Activated T-cell treated with anti-CD3 and anti-CD28 coated beads, Interleukin-2, amount 50 U/mL, for 24 hours (primary cell): ENCODE data around the gene AGAP1.

Experiments used
- DNase-seq: peaks from one replicate; pipeline ENCODE4 v3.0.0-alpha.2; 2020
- H3K27ac Mint-ChIP-seq: 2 replicates; pipeline ENCODE4 v1.8.0; 2020; ENCODE audit warnings: mild to moderate bottlenecking, mixed read lengths
- H3K27me3 Mint-ChIP-seq: 2 replicates; pipeline ENCODE4 v1.8.0; 2020; ENCODE audit warnings: mixed read lengths
- H3K36me3 Mint-ChIP-seq: 2 replicates; pipeline ENCODE4 v1.8.0; 2020; ENCODE audit warnings: low read depth, mixed read lengths
- H3K4me1 Mint-ChIP-seq: 2 replicates; pipeline ENCODE4 v1.8.0; 2020; ENCODE audit warnings: low read depth, mixed read lengths
- H3K4me3 Mint-ChIP-seq: 2 replicates; pipeline ENCODE4 v1.8.0; 2020; ENCODE audit warnings: mild to moderate bottlenecking, moderate library complexity, mixed read lengths
- H3K9me3 Mint-ChIP-seq: 2 replicates; pipeline ENCODE4 v1.8.0; 2020; ENCODE audit warnings: mixed read lengths

Gene AGAP1

DNA sequence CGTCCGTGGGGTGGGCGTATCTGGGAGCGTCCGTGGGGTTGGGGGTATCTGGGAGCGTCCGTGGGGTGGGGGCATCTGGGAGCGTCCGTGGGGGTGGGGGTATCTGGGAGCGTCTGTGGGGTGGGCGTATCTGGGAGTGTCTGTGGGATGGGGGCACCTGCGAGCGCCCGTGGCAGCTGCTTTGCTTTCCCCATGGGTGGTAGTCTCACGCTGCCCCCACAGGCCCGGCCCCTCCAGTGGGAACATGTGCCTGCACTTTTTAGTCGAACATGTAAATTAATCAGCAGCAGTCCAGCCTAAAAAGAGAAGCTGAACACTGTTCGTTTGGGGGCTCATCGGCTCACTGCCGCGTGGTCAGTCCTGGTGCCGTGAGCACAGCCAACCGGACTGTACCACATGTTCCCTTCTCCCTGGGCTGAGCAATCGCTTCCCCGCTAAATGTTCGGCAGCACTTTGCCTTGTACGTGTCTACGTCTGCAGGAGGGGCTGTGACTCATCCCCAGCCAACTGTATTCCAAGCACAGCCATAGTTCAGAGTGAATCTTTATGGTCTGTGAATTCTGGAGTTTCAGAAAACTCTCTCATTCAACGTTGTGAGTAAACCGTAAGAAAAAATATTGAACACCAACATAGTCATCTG lies 271.5 kb downstream of the AGAP1 start:
- Mint-ChIP-seq H3K27me3 (peaks cover 14% of the 10 kb centered on the region), H3K4me3 (no peak overlapping the region)

DNA sequence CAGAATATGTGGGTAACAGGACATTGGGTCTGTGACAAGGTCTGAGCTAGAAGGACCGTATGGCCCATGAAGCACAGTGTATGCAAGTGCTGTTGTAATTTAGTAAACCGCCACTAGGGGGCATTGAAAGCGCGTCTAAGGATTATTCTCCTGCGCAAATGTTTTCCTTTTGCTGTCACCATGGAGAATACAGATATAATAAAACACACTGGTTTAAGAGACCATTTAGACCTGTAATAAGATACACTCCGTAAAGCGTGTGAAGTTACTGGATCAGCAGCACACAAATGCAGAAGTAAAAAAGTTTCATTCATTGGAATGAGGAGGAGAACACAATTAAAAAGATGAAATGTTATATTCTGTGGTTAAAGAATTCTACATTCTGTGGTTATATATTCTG lies 272.4 kb downstream of the AGAP1 start:
- peaks cover 14% of the 10 kb centered on the region for H3K27me3 Mint-ChIP-seq
- H3K27ac Mint-ChIP-seq, result no peak overlapping the region
- H3K4me3 Mint-ChIP-seq, result no peak overlapping the region
- H3K9me3 Mint-ChIP-seq, result no peaks in the 10 kb centered on the region
- DNase-seq, result no peak
- H3K4me1 Mint-ChIP-seq, result peaks cover 2% of the 10 kb centered on the region
- no peaks in the 10 kb centered on the region for H3K36me3 Mint-ChIP-seq

More for the DNA sequence above, 271.5 kb downstream of the AGAP1 start:
- Mint-ChIP-seq H3K4me1 (peaks cover 2% of the 10 kb centered on the region), H3K36me3 (no peaks in the 10 kb centered on the region), H3K27ac (no peak overlapping the region), H3K9me3 (no peaks in the 10 kb centered on the region)
- DNase-seq, result no peak

DNA sequence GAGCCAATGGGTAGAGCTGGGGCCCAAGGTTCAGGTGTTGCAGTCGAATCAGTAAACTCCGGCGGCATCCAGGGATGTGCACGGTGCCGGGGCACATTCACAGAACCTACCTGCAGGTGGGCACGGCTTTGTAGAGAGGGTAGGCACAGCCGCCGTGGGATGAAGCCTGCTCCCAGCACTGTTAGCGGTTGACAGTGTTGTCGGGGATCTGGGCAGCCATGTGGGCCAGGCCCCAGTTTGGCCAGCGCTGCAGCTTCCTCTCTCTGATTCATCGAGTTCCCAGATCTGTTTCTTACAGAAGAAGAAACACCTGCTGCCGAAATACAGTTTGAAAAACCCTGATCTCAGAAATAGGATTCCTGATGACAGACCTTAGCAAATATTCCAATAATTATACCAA lies 274.8 kb downstream of the AGAP1 start:
- Mint-ChIP-seq H3K27ac (no peak overlapping the region), H3K4me3 (no peak overlapping the region), H3K9me3 (no peaks in the 10 kb centered on the region), H3K4me1 (peaks cover 2% of the 10 kb centered on the region), H3K36me3 (no peaks in the 10 kb centered on the region), H3K27me3 (peaks cover 14% of the 10 kb centered on the region)
- no peak for DNase-seq

DNA sequence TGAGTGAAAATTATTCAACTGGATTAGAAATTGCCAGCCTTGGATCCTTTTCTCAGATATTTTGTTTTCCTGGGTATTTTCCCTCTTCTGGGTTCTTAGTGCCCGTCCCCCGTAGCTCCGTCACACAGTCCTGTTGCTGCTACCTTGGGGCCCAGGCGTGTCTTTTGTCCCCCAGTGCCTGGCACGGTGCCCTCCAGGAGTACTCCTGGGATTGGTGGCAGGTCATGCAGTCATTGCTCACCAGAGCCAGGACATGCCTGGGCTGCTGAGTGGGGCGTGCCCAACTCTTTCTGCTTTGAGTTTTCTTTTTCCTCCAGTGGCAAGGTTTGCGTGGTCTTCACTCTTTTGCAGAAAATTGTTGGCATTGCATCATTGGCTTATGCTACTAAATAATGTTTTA lies 275.2 kb downstream of the AGAP1 start:
- H3K4me1 Mint-ChIP-seq, result peaks cover 2% of the 10 kb centered on the region
- H3K27me3 Mint-ChIP-seq, result peaks cover 11% of the 10 kb centered on the region
- no peak overlapping the region for H3K4me3 Mint-ChIP-seq
- H3K27ac Mint-ChIP-seq, result no peak overlapping the region
- no peaks in the 10 kb centered on the region for H3K36me3 Mint-ChIP-seq
- H3K9me3 Mint-ChIP-seq, result no peaks in the 10 kb centered on the region
- DNase-seq, result no peak

DNA sequence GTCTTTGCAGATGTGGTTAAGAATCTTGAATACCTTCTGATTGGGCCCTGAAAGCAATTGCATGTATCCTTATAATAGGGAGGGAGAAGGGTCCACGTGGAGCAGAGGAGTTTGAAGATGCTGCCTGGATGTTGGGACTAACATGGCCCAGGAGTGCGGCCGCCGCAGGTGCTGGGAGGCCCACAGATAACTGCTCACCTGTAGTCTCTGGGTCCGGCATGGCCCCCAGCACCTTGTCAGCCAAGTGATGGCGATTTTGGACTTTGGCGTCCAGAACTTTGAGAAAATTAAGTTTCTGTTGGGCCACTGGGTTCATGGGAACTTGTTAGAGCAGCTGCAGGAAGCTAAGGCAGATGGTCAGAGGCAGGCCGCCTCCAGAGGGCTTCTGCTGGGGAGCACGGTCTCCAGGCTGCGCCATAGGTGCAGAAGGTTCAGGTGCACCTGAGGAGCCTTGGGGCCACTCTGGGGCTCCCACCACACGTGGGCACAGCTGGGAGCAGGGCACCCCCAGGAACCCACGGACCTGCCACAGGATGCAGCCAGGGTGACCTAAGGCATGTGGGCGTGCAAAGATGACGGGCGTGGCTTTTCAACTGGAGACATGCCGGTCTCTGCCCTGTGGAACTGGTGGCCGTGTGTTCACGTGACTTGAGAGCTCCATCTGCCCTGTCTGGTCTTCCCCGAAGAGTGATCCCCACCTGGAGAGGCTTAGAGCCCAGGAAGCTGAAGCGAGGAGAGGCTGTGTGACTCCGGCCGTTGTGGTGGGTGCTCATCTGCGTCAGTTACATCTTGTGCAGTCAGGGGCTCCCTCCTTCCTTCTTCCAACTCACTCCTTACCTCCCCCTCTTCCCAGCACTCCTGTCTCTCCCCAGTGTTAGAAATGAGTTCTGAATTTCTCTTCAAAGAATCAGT lies 277.3 kb downstream of the AGAP1 start:
- Mint-ChIP-seq H3K4me3 (no peak overlapping the region), H3K36me3 (no peaks in the 10 kb centered on the region)

DNA sequence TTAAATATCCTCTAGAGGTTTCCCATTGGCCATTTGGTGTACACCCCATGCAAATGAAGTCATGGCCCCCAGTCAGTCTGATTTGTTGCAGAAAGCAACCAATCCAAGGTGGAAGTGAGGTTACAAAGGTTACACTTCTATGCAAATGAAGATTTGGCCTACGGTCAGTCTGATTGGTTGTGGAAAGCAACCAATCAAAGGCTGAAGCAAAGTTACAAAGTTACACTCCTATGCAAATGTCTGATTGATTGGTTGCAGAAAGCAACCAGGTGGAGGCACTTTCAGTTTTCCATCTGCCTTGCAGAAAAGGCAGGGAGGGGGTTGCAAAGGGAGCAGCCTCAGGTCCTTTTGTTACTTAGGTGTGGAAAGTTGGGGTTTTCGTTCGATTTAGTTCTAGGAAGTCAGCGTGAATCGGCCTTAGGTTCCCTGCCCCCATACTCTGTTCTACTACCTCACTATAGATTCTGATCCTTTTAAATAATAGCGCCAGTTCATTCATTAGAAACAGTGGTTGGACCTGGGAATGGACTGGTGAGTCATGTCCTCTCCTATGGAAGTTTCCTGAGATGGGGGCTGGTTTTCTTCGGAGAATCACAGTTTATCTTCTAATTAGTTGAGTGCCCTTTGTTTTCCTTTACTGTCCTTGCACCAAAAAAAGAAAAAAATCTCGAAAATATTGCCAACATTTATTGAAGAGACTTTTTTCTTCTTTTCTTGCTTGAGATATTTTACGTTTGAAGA lies 279.5 kb downstream of the AGAP1 start:
- Mint-ChIP-seq H3K4me3 (no peak overlapping the region), H3K27me3 (peaks cover 7% of the 10 kb centered on the region), H3K4me1 (no peaks in the 10 kb centered on the region), H3K36me3 (no peaks in the 10 kb centered on the region), H3K27ac (no peak overlapping the region), H3K9me3 (no peaks in the 10 kb centered on the region)
- no peak for DNase-seq

More for the DNA sequence above, 277.3 kb downstream of the AGAP1 start:
- no peaks in the 10 kb centered on the region for H3K9me3 Mint-ChIP-seq
- peaks cover 9% of the 10 kb centered on the region for H3K27me3 Mint-ChIP-seq
- peaks cover 2% of the 10 kb centered on the region for H3K4me1 Mint-ChIP-seq
- DNase-seq, result no peak
- H3K27ac Mint-ChIP-seq, result no peak overlapping the region

DNA sequence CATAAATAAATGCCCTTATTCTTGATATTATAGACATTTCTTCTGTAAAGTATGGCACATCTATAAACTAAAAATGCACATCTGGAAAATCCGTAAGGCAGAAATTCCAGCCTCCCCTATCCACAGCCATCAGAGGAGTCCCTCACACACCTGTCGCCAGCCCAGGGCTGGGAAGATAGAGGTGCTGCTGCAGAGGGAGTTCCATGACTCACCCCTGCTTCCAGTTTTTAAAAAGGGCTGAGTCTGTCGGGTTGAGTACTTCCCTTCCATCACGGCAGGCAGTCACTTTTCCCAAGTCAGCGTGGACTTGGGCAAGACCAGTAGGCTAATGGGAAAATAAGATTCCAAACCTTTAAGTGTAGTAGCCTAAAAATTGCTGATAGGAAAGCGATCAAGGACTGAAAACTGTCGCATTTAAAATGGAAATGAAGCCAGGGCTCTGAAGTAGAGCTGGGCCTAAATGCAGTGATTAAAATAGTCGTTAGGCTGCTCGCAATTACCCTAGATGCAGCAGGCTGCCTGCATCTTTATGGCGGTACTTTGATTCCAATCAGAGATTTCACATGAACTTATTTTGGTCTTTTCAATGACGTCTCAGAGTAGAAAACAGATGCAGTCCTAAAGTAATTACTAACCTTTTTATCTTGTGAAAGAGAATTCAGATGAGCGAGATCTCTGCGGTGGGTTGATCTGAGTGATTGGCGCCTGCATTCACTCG lies 280.5 kb downstream of the AGAP1 start:
- H3K36me3 Mint-ChIP-seq, result no peaks in the 10 kb centered on the region
- no peaks in the 10 kb centered on the region for H3K9me3 Mint-ChIP-seq
- DNase-seq, result no peak
- no peak overlapping the region for H3K4me3 Mint-ChIP-seq
- H3K27me3 Mint-ChIP-seq, result peaks cover 16% of the 10 kb centered on the region
- no peaks in the 10 kb centered on the region for H3K4me1 Mint-ChIP-seq
- H3K27ac Mint-ChIP-seq, result no peak overlapping the region

DNA sequence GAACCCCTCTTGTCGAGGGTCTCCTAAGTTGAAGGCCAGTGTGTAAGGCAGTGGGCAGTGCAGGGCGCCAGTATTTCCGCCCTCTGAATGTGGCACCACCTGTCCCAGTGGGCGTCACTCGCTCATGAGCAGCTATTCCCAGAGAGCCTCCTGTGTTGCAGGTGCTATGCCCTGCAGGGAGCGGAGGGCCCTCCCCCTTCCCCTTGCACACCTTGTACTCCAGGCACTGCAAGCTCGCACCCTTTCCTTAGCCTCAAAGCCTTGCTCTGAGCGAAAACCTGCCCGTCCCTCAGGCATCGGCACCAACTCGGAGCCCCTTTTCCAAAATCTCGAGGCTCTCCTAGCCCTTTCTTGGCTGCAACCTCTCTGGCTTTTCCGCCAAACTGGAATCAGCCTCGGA lies 282.7 kb downstream of the AGAP1 start:
- Mint-ChIP-seq H3K9me3 (no peaks in the 10 kb centered on the region), H3K27ac (no peak overlapping the region), H3K27me3 (peaks cover 24% of the 10 kb centered on the region), H3K4me1 (no peaks in the 10 kb centered on the region), H3K36me3 (no peaks in the 10 kb centered on the region), H3K4me3 (no peak overlapping the region)
- no peak for DNase-seq

DNA sequence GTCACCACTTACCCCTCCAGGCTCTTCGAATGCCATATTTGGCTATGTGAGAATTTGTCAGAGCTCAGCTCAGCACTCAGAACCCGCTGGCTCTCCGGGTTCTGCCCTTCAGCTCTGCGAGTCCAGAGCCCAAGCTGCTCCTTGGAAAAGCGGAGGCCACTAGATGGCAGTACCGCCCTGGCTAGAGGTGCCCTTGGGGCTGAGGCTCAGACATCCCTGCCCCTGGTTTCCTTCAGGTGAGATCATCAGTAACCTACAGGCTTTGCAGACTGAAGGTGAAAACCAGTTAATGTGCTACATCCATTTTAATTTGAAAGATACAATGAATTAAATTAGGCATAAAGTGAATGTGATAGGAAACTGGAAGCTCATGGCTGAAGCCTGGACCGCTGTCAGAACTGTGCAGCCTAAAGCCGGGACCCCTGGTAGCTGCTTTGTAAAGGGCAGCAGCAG lies 285.6 kb downstream of the AGAP1 start:
- Mint-ChIP-seq H3K4me3 (no peak overlapping the region), H3K9me3 (no peaks in the 10 kb centered on the region), H3K27me3 (peaks cover 33% of the 10 kb centered on the region), H3K36me3 (no peaks in the 10 kb centered on the region), H3K4me1 (no peaks in the 10 kb centered on the region), H3K27ac (no peak overlapping the region)
- peak; percentile 70 for DNase-seq

DNA sequence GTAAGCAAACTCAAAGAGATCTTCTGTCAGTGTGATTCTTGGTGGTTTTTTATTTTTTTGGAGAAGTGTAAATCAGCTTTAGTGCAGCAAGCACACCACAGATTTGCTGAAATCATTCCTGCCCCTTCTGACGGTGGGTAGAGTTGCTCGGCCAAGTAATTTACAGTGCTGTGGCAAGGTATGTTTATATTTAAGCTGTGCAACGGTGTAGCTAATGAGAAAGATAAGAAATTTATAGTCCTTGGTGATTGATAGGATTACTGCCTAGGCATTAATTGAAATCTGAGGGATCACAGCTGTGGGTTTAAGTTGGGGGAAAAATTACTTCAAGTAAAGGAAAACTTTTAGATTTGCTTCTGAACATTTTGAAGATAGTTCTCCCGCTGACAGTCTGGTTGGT lies 286.6 kb downstream of the AGAP1 start:
- DNase-seq, result no peak
- H3K4me3 Mint-ChIP-seq, result no peak overlapping the region
- no peak overlapping the region for H3K27ac Mint-ChIP-seq
- no peaks in the 10 kb centered on the region for H3K9me3 Mint-ChIP-seq
- H3K27me3 Mint-ChIP-seq, result peaks cover 33% of the 10 kb centered on the region
- H3K36me3 Mint-ChIP-seq, result no peaks in the 10 kb centered on the region
- no peaks in the 10 kb centered on the region for H3K4me1 Mint-ChIP-seq

DNA sequence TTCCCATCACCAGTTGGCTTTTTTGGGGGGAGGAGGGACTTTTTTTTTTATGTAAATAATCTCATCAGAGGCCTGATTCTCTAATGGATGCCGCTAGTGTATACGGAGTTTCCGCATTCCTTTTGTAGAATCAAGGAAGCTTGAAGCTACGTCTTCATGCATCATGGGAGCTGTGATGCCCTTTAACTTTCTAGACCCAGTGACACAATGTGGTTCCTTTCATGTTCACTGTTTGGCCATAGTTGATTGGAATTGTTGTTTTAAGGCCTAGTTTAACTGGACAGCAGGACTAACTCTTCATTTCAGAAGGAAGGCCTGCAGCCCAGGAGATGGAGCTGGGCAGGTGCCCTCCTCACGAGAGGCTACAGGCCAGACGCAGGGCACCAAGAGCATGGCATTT lies 287.9 kb downstream of the AGAP1 start:
- Mint-ChIP-seq H3K27me3 (peaks cover 30% of the 10 kb centered on the region), H3K36me3 (no peaks in the 10 kb centered on the region), H3K9me3 (no peaks in the 10 kb centered on the region), H3K4me3 (no peak overlapping the region), H3K4me1 (no peaks in the 10 kb centered on the region), H3K27ac (no peak overlapping the region)
- DNase-seq, result no peak

DNA sequence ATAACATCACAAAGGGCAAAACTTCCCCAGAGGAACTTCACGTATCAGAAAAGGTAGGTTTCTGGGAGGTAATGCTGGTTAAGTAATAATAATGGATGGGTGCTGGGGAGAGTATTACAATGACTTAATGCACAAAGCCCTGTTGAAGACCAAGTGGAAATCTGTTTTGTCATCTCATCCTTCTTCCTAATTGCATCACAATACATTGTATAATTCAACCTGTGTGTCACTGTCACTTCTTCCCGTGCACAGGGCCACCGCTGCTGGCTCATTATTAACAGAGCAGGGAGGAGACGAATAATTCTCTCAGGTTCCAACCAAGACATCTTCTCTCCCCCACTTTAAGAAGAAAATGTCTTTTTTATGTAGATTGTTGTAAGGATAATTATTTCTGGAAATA lies 290.9 kb downstream of the AGAP1 start:
- Mint-ChIP-seq H3K27me3 (peaks cover 16% of the 10 kb centered on the region), H3K27ac (no peak overlapping the region), H3K36me3 (no peaks in the 10 kb centered on the region), H3K4me3 (no peak overlapping the region), H3K4me1 (no peaks in the 10 kb centered on the region), H3K9me3 (no peaks in the 10 kb centered on the region)
- no peak for DNase-seq

DNA sequence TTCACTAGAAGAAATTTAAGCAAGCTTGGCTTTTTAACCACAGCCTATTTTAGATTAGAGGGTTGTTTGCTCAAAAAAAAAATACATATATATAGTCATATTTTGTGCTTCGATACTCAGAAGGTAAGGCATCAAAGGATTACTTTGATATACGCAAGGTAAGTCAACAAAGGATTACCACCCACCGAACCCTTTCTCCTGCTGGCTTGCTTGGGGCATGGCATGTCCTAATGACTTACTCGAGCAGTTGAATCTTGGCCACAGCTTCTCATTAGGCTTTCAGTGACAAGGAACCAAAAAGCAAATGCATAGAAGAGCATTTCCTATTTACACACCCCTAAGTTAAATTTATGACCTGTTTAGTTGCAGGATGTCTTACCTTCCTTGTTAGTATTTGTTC lies 295.7 kb downstream of the AGAP1 start:
- H3K4me1 Mint-ChIP-seq, result no peaks in the 10 kb centered on the region
- no peaks in the 10 kb centered on the region for H3K36me3 Mint-ChIP-seq
- no peak overlapping the region for H3K27ac Mint-ChIP-seq
- DNase-seq, result no peak
- no peak overlapping the region for H3K4me3 Mint-ChIP-seq
- peaks cover 23% of the 10 kb centered on the region for H3K27me3 Mint-ChIP-seq
- no peaks in the 10 kb centered on the region for H3K9me3 Mint-ChIP-seq

DNA sequence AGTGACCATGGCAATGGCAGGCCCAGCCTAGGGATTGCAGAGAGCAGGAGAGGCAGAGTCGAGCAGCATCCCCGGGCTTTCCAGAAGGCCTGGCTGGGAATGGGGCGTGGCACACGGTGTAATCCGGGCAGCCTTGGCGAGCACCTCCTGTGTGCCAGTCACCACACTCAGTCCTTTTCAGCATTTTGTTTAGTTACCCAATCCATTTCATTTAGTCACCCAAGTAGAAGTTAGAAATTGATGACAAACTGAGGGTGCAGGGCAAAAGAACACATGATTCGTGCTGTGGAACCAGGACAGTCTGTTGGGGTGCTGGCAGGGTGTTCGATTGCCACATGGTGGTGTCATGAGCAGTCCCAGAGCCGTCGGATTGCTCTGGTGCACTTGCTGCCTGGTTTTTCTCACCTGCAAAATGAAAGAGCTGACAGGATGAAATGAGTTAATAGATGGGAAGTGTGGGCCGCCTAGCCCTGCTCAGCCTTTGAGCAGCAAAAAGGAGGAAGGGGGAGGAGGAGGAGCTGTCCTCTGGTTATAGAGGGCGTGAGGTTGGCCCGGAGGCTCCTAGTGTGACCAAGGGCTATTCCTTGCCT lies 299.4 kb downstream of the AGAP1 start:
- Mint-ChIP-seq H3K9me3 (no peaks in the 10 kb centered on the region), H3K4me1 (no peaks in the 10 kb centered on the region), H3K27me3 (peaks cover 32% of the 10 kb centered on the region), H3K27ac (no peak overlapping the region), H3K4me3 (no peak overlapping the region), H3K36me3 (no peaks in the 10 kb centered on the region)
- no peak for DNase-seq
